Fibroblast of lung (primary cell): ENCODE results near the gene ARRDC1.

Experiments used
- CTCF ChIP-seq, 2 donors: IDR thresholded peaks in 1 of 2; conservative IDR thresholded peaks in 1 of 2; 1 replicate in 1 of 2; 2 replicates in 1 of 2; pipeline ENCODE4 v1.5.1; 2011 to 2012; ENCODE audit warnings: low read length in 2 of 2, control low read depth in 1 of 2, inconsistent platforms in 1 of 2, low read depth in 1 of 2, mild to moderate bottlenecking in 1 of 2
- EZH2 ChIP-seq: IDR thresholded peaks from 2 replicates; pipeline ENCODE4 v1.5.1; 2012; ENCODE audit warnings: low read length, control low read depth, mild to moderate bottlenecking; ENCODE audit errors: missing control alignments

GRCh38 chr9:137570566-137570965 lies 34.9 kb upstream of the ARRDC1 start:
- no peak for TF ChIP-seq EZH2
- TF ChIP-seq CTCF (conservative IDR thresholded peaks at IDR 0.05 in 1 of 2, IDR thresholded peaks at IDR 0.05 in 1 of 2; ENCODE audit: low read depth in 1 of 2, low read length in 2 of 2): no peak
